ENCODE results near the gene SPRR1B.
"Not testable (repeated sequence)": the region's sequence is repeated elsewhere in the genome, so short reads cannot be mapped to it uniquely, and the experiment has no call there.

SPRR1B gene

DNA sequence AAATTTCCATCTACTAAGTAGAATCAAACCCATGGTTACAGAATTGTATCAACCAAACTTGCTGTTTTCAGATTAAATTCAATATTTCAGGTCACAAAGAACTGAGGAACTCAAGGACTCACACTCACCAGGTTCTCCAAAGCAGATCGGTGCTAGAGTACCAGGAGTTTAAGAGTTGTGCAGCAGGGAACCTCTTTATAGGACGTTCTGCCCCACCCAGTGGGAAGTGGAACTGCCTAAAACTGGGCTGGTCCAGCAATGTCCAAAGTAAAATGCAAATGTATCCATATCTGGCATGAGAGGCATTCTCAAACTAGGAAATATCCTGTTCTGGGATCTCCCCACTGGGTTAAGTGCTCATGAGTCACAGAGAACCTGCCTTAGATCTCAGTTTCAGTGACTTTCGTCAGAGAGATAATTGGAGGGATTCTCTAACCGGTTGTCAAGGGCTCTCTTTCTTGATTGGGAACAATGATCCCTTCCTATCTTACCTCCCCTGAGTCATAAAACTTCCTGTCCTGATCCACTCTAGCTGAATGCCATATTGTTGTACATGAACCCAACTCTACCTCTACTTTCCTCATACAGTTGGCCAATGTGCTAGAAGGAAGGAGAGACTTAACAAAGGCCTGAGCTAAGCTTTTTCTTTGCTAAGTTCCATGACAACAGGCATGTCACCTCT, 10.1 kb downstream of the SPRR1B start, which contains the start of gene SPRR2D:
Gene SPRR2D (minus strand): TSS at position 171 of the 682 bp plus-strand sequence. CDS start 774 bp downstream, outside the sequence.
- DNase-seq (ENCODE audit: low read depth): no peak

DNA sequence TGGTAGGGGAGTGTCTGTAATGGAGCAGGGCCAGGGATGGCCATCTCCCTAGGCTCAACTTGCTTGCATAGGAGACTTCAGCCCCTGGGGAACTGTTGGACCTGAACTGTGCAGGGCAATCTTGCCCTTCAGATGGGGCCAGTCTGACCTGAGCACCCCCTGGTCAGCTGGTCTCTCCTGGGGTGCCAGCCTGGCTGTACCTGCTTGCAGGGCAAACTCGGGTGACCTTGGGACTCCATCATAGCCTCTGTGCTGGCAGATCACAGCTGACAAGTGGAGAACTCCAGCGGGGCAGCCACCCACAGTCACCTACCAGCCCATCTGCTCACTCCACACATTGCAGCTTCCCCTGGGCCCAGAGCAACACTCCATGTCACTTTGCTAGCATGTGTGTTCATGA, 18.2 kb downstream of the SPRR1B start:
- DNase-seq (ENCODE audit: low read depth): no peak

DNA sequence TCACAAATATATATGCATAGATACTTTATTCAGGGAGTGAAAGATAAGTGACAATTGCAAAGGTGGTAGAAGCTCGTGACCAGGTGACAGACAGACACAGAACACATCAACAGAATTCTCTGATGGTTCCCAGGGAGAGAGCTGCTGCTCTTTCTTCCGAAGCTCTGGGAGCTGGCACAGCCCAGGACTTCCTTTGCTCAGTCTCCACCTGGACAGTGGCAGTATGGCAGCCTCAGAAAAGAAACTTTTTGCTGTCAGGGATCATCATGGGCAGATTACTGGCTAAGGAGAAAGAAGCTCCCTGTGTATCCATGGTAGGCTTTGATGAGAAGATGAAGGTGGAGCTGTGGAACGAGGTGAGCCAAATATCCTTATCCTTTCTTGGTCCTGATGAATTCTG, 25.1 kb downstream of the SPRR1B start:
- not testable (repeated sequence) for DNase-seq (ENCODE audit: low read depth)

DNA sequence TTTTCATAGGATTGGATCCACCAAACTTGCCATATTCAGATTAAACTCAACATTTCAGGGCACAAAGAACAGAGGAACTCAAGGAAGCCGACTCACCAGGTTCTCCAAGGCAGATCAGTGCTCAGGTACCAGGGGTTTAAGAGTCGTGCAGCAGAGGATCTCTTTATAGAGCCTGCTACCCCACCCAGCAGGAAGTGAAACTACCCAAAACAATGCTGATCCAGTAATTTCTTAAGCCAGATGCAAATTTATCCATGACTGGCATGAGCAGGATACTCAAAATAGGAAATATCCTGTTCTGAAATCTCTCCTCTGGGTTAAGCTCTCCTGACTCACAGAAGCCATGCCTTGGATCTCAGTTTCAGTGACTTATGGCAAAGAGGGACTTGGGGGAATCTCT, 26.4 kb downstream of the SPRR1B start, which contains the start of gene SPRR2A:
Gene SPRR2A (minus strand): TSS at position 138 of the 400 bp plus-strand sequence. CDS start 777 bp downstream, outside the sequence.
- DNase-seq (ENCODE audit: low read depth): no peak

DNA sequence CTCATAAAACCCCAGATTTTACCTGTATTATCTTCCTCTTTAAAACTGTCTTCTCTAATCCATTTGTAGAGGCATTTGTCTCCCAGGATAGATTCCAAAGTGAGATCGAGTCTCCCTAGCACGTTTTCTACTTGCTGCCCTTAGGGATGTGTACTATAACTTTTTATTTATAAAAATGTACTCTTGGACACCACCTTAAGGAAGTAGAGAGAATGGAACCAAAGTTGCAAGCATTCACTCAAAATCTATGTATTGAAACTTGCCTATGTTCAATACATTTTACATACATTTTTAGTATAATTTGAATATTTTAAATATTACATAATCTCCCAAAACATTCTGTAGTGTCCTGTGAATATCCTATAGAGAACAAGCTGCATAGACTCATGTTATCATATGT, 27.2 kb downstream of the SPRR1B start:
- DNase-seq (ENCODE audit: low read depth): no peak

DNA sequence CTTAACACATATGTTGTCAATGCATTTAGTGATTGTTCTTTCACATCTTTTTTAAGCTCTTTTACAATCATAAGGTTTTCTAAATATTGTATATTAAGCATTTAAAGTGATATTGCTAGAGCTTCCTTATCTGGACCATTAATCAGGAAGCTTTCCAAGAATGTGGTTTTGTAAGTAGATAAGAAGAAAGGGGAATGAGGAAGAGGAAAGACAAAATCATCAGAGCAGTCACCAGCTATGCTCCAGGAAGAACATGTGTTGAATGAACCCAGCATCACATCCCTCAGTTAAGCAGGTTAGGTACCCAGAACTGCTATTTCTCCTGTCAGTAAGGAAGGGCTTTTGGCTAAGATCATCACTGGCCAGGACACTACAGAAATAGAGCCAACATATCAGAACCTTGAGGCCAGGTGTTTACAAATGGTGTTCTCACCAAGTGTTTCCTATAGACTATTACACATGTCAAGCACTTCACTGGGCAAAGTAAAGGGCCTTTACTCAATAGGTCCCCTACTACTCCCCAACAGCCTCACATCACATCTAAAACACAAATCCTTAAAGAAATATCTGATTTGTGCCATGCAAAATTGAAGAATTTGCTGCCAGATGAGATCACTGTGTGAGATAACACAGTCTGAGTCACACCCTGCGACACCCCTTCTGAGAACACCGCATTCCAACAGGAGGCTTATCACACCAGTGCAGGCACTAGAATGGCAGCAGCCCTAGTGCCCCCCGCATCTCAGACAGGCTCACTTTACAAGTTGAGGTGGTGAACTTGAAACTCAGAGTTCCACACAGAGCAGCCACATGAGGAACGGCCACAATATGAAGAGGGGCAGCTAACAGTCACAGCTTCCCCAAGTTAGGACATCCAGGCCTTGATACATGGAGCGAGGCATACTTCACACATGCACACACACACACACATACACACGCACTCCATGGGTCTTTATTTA, 28.1 kb downstream of the SPRR1B start:
- no peak for DNase-seq (ENCODE audit: low read depth)

DNA sequence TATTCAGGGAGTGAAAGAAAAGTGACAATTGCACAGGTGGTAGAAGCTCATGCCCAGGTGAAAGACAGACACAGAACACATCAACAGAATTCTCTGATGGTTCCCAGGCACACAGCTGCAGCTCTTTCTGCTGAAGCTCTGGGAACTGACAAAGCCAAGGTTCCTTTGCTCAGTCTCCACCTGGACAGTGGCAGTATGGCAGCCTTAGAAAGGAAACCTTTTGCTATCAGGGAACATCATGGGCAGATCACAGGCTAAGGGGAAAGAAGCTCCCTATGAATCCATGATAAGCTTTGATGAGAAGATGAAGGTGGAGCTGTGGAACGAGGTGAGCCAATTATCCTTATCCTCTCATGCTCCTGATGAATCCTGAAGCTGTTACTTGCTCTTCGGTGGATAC, 39.2 kb downstream of the SPRR1B start:
- no peak for DNase-seq (ENCODE audit: low read depth)

DNA sequence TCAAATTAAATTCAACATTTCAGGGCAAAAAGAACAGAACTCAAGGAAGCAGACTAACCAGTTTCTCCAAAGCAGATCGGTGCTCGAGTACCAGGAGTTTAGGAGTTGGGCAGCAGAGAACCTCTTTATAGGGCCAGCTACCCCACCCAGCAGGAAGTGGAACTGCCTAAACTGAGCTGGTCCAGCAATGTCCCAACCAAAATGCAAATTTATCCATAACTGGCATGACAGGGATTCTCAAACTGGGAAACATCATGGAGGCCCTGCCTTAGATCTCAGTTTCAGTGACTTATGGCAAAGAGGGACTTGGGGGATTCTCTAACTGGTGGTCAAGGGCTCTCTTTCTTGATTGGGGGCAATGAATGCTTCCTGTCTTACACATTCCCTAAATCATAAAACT, 40.5 kb downstream of the SPRR1B start, which contains the start of gene SPRR2B:
Gene SPRR2B (minus strand): TSS at position 101 of the 400 bp plus-strand sequence. CDS start 772 bp downstream, outside the sequence.
- no peak for DNase-seq (ENCODE audit: low read depth)

DNA sequence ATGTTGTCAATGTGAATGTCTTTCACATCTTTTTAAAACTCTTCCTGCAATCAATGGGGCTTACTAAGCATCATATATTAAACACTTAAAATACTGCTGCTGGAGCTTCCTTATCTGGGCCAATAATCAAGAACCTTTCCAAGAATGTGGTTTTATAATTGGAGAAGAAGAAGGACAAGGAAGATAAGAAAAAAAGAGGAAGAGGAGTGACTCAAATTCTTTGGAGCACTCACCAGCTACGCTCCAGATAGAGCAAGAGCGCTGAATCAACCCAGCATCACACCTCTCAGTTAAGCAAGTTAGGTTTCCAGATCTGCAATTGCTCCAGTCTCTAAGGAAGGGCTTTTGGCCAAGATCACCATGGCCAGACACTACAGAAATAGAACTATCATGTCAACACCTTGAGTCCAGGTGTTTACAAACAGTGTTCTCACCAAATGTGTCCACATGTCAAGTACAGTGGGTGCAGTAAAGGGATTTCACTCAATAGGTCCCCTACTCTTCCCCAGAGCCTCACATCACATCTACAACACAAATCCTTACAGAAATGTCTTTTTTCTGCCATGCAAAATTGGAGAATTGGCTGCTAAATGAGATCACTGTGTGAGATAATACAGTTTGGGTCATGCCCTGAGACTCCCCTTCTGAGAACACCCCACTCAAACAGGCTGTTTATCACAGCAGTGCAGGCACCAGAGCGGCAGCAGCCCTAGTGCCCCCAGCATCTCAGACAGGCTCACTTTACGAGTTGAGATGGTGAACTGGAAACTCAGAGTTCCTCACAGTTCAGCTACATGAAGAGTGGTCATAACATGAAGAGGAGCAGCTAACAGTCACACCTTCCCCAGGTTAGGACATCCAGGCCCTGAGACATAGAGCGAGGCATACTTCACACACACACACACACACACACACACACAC, 42.1 kb downstream of the SPRR1B start:
- DNase-seq (ENCODE audit: low read depth): no peak

DNA sequence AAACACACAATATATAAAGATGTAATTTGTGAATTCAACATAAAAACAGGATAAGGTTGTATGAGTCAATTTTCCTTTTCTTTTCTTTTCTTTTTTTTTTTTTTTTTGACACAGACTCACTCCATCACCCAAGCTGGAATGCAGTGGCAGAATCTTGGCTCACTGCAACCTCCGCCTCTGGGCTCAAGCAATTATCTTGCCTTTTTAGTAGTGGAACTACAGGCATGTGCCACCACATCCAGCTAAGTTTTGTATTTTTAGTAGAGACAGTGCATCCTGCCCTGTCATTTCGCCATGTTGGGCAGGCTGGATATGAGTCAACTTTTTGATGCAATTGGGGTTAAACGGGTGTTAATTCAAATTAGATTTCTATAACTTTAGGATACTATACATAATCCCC, 50.7 kb downstream of the SPRR1B start:
- no peak for DNase-seq (ENCODE audit: low read depth)

Measured in EH (cell line).